ENCODE results near the gene TBXT.

DNA sequence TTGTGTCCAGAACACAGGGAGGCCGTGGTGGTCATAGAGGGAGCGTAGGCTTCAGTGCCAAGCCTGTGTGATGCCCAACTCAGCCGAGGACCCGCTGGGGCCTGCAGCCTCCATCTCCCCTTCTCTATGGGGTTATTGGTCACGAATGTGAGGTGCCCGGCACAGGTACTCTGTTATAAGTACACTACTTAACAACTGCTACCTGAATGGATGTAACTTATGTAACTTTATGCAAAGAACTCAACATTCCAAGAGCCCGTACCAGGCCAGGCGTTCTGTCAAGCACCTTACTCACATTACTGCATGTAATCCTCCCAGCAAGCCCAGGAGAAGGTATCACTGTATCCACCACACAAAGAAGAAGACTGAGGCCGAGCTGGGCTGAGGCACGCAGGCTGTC, 24.5 kb upstream of the TBXT start:
- TF ChIP-seq POLR2A (IDR thresholded peaks at IDR 0.05), result no peak
- TF ChIP-seq, protein P1, sequence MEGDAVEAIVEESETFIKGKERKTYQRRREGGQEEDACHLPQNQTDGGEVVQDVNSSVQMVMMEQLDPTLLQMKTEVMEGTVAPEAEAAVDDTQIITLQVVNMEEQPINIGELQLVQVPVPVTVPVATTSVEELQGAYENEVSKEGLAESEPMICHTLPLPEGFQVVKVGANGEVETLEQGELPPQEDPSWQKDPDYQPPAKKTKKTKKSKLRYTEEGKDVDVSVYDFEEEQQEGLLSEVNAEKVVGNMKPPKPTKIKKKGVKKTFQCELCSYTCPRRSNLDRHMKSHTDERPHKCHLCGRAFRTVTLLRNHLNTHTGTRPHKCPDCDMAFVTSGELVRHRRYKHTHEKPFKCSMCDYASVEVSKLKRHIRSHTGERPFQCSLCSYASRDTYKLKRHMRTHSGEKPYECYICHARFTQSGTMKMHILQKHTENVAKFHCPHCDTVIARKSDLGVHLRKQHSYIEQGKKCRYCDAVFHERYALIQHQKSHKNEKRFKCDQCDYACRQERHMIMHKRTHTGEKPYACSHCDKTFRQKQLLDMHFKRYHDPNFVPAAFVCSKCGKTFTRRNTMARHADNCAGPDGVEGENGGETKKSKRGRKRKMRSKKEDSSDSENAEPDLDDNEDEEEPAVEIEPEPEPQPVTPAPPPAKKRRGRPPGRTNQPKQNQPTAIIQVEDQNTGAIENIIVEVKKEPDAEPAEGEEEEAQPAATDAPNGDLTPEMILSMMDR (IDR thresholded peaks at IDR 0.05), result no peak
